Karpas-422 (cell line): Measurements from ENCODE around the gene OAT. TPM values are rescaled to one million over a fixed set of nuclear protein-coding genes. Genes with fewer than 3 reads are reported as not detected.

Source experiments
- DNase-seq: peaks from one replicate; pipeline ENCODE4 v3.0.0-alpha.2; 2015
- H2AFZ ChIP-seq: fragments of 200-600 bp; sonication (generic); 2 replicates; pipeline ENCODE4 v1.6.1; 2014; ENCODE audit warnings: antibody characterized with exemption, low read length, mixed read lengths
- H3K27ac ChIP-seq: fragments of 200-600 bp; sonication (generic); 2 replicates; pipeline ENCODE4 v1.5.1; 2014; ENCODE audit warnings: mild to moderate bottlenecking, low read length, moderate library complexity
- H3K27me3 ChIP-seq: fragments of 200-600 bp; sonication (generic); 2 replicates; pipeline ENCODE4 v1.6.1; 2014; ENCODE audit warnings: low read length, mixed read lengths
- H3K36me3 ChIP-seq: fragments of 200-600 bp; sonication (generic); 2 replicates; pipeline ENCODE4 v1.6.1; 2014; ENCODE audit warnings: low read length, mixed read lengths; ENCODE audit not compliant: insufficient read depth
- H3K4me1 ChIP-seq: fragments of 200-600 bp; sonication (generic); 2 replicates; pipeline ENCODE4 v1.6.1; 2014; ENCODE audit warnings: mild to moderate bottlenecking, low read length, mixed read lengths
- H3K4me2 ChIP-seq: fragments of 200-600 bp; sonication (generic); 2 replicates; pipeline ENCODE4 v1.6.1; 2014; ENCODE audit warnings: low read length, low read depth, mild to moderate bottlenecking; ENCODE audit not compliant: poor library complexity, severe bottlenecking
- H3K4me3 ChIP-seq: fragments of 200-600 bp; sonication (generic); 2 replicates; pipeline ENCODE4 v1.5.1; 2014; ENCODE audit warnings: mild to moderate bottlenecking, antibody characterized with exemption, low read length, mixed read lengths
- H3K79me2 ChIP-seq: fragments of 200-600 bp; sonication (generic); 2 replicates; pipeline ENCODE4 v1.6.1; 2014; ENCODE audit warnings: mild to moderate bottlenecking, low read length, mixed read lengths
- H3K9ac ChIP-seq: fragments of 200-600 bp; sonication (generic); 2 replicates; pipeline ENCODE4 v1.6.0; 2014; ENCODE audit warnings: low read length
- H3K9me2 ChIP-seq: fragments of 200-600 bp; sonication (generic), shearing (Covaris generic); replicated peaks from 2 replicates; pipeline ENCODE4 v1.6.0; 2014; ENCODE audit warnings: mild to moderate bottlenecking, low read length, moderate library complexity; ENCODE audit not compliant: insufficient read depth
- H3K9me3 ChIP-seq: fragments of 300-700, 200-600 bp; sonication (generic); 2 replicates; pipeline ENCODE4 v1.6.1; 2014; ENCODE audit warnings: low read length, mixed read lengths
- H4K20me1 ChIP-seq: fragments of 200-600 bp; sonication (generic); 2 replicates; pipeline ENCODE4 v1.6.1; 2014; ENCODE audit warnings: mild to moderate bottlenecking, antibody characterized with exemption, low read length, low read depth; ENCODE audit not compliant: insufficient read depth
- total RNA-seq: library from RNA; depleted of rRNA; stranded (reverse); fragments of >200 nt; shearing (Covaris generic); gene quantifications from 2 replicates; pipeline ENCODE4 v1.2.3, GENCODE V29; 2014; ENCODE audit warnings: low replicate concordance

The OAT gene
- total RNA-seq, 1 experiment from 2014 or later, result 98.4 TPM

- peak overlapping the region; percentile 35; the same call in 1 of the 2 replicates for H2AFZ ChIP-seq
- DNase-seq, result peak; percentile 63
- peak overlapping the region; percentile 43 for H3K4me3 ChIP-seq
Observed at GRCh38 chr10:124354411-124355382, 64.0 kb downstream of the OAT start.

GRCh38 chr10:124353896-124354295 lies 64.8 kb downstream of the OAT start:
- no peak for DNase-seq
- H3K9me2 ChIP-seq, result no peaks in the 10 kb centered on the region
- no peaks in the 10 kb centered on the region for H3K27me3 ChIP-seq
- H2AFZ ChIP-seq, result no peak overlapping the region
- H3K4me3 ChIP-seq, result no peak overlapping the region
- H3K4me2 ChIP-seq, result no peak overlapping the region
- peaks cover 9% of the 10 kb centered on the region for H3K4me1 ChIP-seq
- no peaks in the 10 kb centered on the region for H3K36me3 ChIP-seq
- H3K9ac ChIP-seq, result no peak overlapping the region
- H3K79me2 ChIP-seq, result no peaks in the 10 kb centered on the region
- H4K20me1 ChIP-seq, result no peaks in the 10 kb centered on the region
- no peaks in the 10 kb centered on the region for H3K9me3 ChIP-seq
- no peak overlapping the region for H3K27ac ChIP-seq

More at GRCh38 chr10:124354411-124355382, 64.0 kb downstream of the OAT start:
- H3K79me2 ChIP-seq, result no peaks in the 10 kb centered on the region
- peak overlapping the region; percentile 54 for H3K9ac ChIP-seq
- no peaks in the 10 kb centered on the region for H3K27me3 ChIP-seq
- H3K27ac ChIP-seq, result no peak overlapping the region
- no peaks in the 10 kb centered on the region for H3K36me3 ChIP-seq
- H3K4me2 ChIP-seq, result peak overlapping the region; percentile 63
- H4K20me1 ChIP-seq, result no peaks in the 10 kb centered on the region
- H3K9me2 ChIP-seq, result no peaks in the 10 kb centered on the region
- H3K9me3 ChIP-seq, result no peaks in the 10 kb centered on the region
- peaks cover 9% of the 10 kb centered on the region for H3K4me1 ChIP-seq

- DNase-seq, result no peak
- Histone ChIP-seq H4K20me1 (no peaks in the 10 kb centered on the region), H3K36me3 (no peaks in the 10 kb centered on the region), H3K9me3 (no peaks in the 10 kb centered on the region), H3K79me2 (no peaks in the 10 kb centered on the region), H3K9ac (no peak overlapping the region), H3K27me3 (no peaks in the 10 kb centered on the region), H3K4me1 (peaks cover 9% of the 10 kb centered on the region), H3K27ac (no peak overlapping the region), H3K9me2 (no peaks in the 10 kb centered on the region), H2AFZ (no peak overlapping the region), H3K4me2 (no peak overlapping the region), H3K4me3 (no peak overlapping the region)
Observed at GRCh38 chr10:124353091-124353815, 65.5 kb downstream of the OAT start.

GRCh38 chr10:124351481-124352220 lies 67.1 kb downstream of the OAT start:
- H4K20me1 ChIP-seq, result no peaks in the 10 kb centered on the region
- H2AFZ ChIP-seq, result no peak overlapping the region
- no peak overlapping the region for H3K4me2 ChIP-seq
- H3K79me2 ChIP-seq, result no peaks in the 10 kb centered on the region
- no peak overlapping the region for H3K9ac ChIP-seq
- H3K36me3 ChIP-seq, result no peaks in the 10 kb centered on the region
- no peak overlapping the region for H3K27ac ChIP-seq
- DNase-seq, result no peak
- H3K9me2 ChIP-seq, result no peaks in the 10 kb centered on the region
- H3K4me1 ChIP-seq, result peaks cover 9% of the 10 kb centered on the region
- no peaks in the 10 kb centered on the region for H3K9me3 ChIP-seq
- H3K4me3 ChIP-seq, result no peak overlapping the region
- H3K27me3 ChIP-seq, result no peaks in the 10 kb centered on the region

- Histone ChIP-seq H3K27me3 (no peaks in the 10 kb centered on the region), H3K79me2 (no peaks in the 10 kb centered on the region), H3K27ac (no peak overlapping the region), H3K9me3 (no peaks in the 10 kb centered on the region), H3K36me3 (no peaks in the 10 kb centered on the region), H3K4me2 (no peak overlapping the region), H3K9me2 (no peaks in the 10 kb centered on the region), H3K9ac (no peak overlapping the region), H3K4me3 (no peak overlapping the region), H3K4me1 (peaks cover 9% of the 10 kb centered on the region), H4K20me1 (no peaks in the 10 kb centered on the region), H2AFZ (no peak overlapping the region)
- no peak for DNase-seq
Observed at GRCh38 chr10:124350806-124351205, 67.9 kb downstream of the OAT start.

- Histone ChIP-seq H3K27me3 (no peaks in the 10 kb centered on the region), H2AFZ (no peak overlapping the region), H3K27ac (no peak overlapping the region), H3K9me3 (no peaks in the 10 kb centered on the region), H3K9me2 (no peaks in the 10 kb centered on the region), H3K79me2 (no peaks in the 10 kb centered on the region), H3K4me1 (peaks cover 6% of the 10 kb centered on the region), H3K9ac (no peak overlapping the region), H3K4me3 (no peak overlapping the region), H4K20me1 (no peaks in the 10 kb centered on the region), H3K4me2 (no peak overlapping the region), H3K36me3 (no peaks in the 10 kb centered on the region)
- no peak for DNase-seq
Observed at GRCh38 chr10:124349996-124350280, 68.8 kb downstream of the OAT start.

- Histone ChIP-seq H3K9me2 (no peaks in the 10 kb centered on the region), H3K27me3 (no peaks in the 10 kb centered on the region), H3K4me2 (no peak overlapping the region), H3K79me2 (no peaks in the 10 kb centered on the region), H3K9ac (no peak overlapping the region), H3K4me1 (peaks cover under 1% of the 10 kb centered on the region), H2AFZ (no peak overlapping the region), H3K36me3 (no peaks in the 10 kb centered on the region), H4K20me1 (no peaks in the 10 kb centered on the region), H3K4me3 (no peak overlapping the region), H3K27ac (no peak overlapping the region), H3K9me3 (no peaks in the 10 kb centered on the region)
- DNase-seq, result no peak
Observed at GRCh38 chr10:124349231-124349995, 69.3 kb downstream of the OAT start.
